BJ (cell line): ENCODE measurements around the gene VTCN1. TPM values are rescaled to one million over a fixed set of nuclear protein-coding genes. Genes with fewer than 3 reads are reported as not detected.

Experiments
- CTCF ChIA-PET: fragments of 350-600 bp; formaldehyde crosslinking; extraction: SDS; loops from one replicate; lab custom pipeline; 2021; ENCODE audit warnings: antibody characterized with exemption, inconsistent platforms; lab: Yijun Ruan, JAX
- POLR2A ChIA-PET: fragments of 300-600 bp; sonication (Branson Sonifier 250); formaldehyde crosslinking; extraction: SDS; loops from one replicate; lab custom pipeline; 2021; ENCODE audit warnings: antibody characterized with exemption; lab: Charles Lee
- DNase-seq: peaks from one replicate; pipeline ENCODE4 v3.0.0-alpha.2; 2011; ENCODE audit warnings: low read depth
- H3K27me3 ChIP-seq: 2 replicates; pipeline ENCODE4 v1.6.0; 2011; ENCODE audit warnings: low read length; ENCODE audit not compliant: control insufficient read depth, insufficient read depth
- H3K36me3 ChIP-seq: 2 replicates; pipeline ENCODE4 v1.5.1; 2011; ENCODE audit warnings: low read length; ENCODE audit not compliant: control insufficient read depth, insufficient read depth
- H3K4me3 ChIP-seq: 2 replicates; pipeline ENCODE4 v1.5.1; 2011; ENCODE audit warnings: low read depth, mild to moderate bottlenecking, control low read depth, low read length
- CTCF ChIP-seq: IDR thresholded peaks from 2 replicates; pipeline ENCODE4 v1.5.1; 2011; ENCODE audit warnings: low read depth, mild to moderate bottlenecking, control low read depth, inconsistent platforms, low read length, moderate library complexity; ENCODE audit not compliant: insufficient read depth
- polyA plus RNA-seq: library from polyadenylated mRNA; depleted of rRNA; stranded (reverse); fragments of >200 nt; gene quantifications from 2 replicates; pipeline ENCODE4 v1.2.3, GENCODE V29; 2011

VTCN1 gene
- polyA plus RNA-seq, 1 experiment: not detected

DNA sequence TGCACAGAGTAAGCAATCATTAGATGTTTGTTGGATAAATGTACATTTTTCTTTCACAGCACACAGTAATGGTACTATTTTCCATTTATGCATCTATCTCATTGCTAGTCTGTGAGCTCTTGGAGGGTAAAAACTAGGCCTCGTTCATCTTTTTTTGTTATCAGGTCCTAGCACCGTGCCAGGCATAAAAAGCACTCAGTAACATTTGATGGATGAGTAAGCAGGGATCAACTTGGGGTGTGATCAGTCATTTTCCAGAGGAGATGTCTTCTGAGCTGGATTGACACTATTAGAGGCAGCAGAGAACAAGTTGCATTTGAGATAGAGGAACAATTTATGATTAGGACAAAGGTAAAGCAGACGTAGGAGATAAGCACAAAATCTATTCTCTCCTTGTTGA, 4.3 kb upstream of the VTCN1 start:
- ChIA-PET POLR2A (no interaction called here), CTCF (no interaction called here)
- no peak for TF ChIP-seq CTCF
- Histone ChIP-seq H3K36me3 (no peaks in the 10 kb centered on the region), H3K27me3 (0 out of 2 replicates have a peak, but pooled peaks cover 1% of the 10 kb centered on the region), H3K4me3 (no peak overlapping the region)
- DNase-seq: no peak

DNA sequence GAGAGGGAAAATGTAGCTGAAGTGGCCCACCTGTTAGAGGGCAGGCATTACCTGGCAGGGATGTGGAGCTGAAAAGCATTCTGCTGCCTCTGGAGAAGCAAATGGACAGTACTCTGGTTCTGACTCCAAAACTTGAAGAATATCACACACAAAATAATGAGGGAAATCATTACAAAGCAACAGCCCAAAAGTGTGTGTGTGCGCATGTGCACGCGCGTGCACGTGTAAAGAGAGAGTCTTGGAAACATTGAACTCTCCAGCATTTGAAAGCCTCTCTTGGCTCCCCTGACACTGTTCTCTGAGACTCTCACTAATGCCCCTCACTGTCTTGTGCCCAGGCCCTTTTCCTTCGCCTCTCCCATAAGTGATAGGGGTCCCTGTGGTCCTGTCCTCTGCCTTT, 2.3 kb upstream of the VTCN1 start:
- no peaks in the 10 kb centered on the region for H3K36me3 ChIP-seq
- CTCF ChIA-PET: no interaction called here
- H3K4me3 ChIP-seq: no peak overlapping the region
- no peak for DNase-seq
- no peak for TF ChIP-seq CTCF
- H3K27me3 ChIP-seq: 0 out of 2 replicates have a peak, but pooled peaks cover 1% of the 10 kb centered on the region
- POLR2A ChIA-PET: no interaction called here

DNA sequence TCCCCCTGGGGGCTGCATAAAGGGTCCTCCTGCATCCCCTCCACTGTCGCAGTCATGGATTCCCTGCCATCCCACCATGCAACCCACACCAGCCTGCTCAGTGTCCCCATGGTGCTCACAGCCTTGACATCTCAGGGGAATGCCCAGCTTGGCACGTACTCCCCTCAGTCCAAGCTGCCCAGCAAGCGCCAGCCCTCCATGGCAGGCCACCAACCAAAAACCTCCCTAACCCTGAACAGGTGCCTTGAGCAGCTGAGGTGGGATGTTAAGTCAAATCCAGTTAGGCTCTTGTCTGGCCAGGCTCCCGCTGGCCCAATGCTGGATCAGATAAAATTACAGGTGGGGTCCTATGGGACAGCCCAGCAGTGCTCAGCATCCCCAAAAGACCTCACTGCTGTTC, 341 bp downstream of the VTCN1 start:
- Histone ChIP-seq H3K27me3 (peaks cover 3% of the 10 kb centered on the region; the same call in 1 of the 2 replicates), H3K36me3 (no peaks in the 10 kb centered on the region), H3K4me3 (no peak overlapping the region)
- TF ChIP-seq CTCF: no peak
- DNase-seq: no peak
- ChIA-PET CTCF (interaction anchor here (0.6 kb wide), 1 partner anchor 388 kb away, joined by 3 read pairs; no protein-coding TSS in a partner anchor), POLR2A (no interaction called here)

GRCh38 chr1:117209094-117209493, 1.6 kb downstream of the VTCN1 start:
- POLR2A ChIA-PET: no interaction called here
- DNase-seq: no peak
- no peak for TF ChIP-seq CTCF
- CTCF ChIA-PET: no interaction called here
- Histone ChIP-seq H3K4me3 (no peak overlapping the region), H3K27me3 (peaks cover 5% of the 10 kb centered on the region; the same call in 1 of the 2 replicates), H3K36me3 (no peaks in the 10 kb centered on the region)

- Histone ChIP-seq H3K36me3 (no peaks in the 10 kb centered on the region), H3K27me3 (peaks cover 5% of the 10 kb centered on the region; the same call in 1 of the 2 replicates)
- CTCF ChIA-PET: no interaction called here
Measured at GRCh38 chr1:117208580-117208979, 2.1 kb downstream of the VTCN1 start.

More at GRCh38 chr1:117208580-117208979, 2.1 kb downstream of the VTCN1 start:
- POLR2A ChIA-PET: no interaction called here
- TF ChIP-seq CTCF: no peak
- H3K4me3 ChIP-seq: no peak overlapping the region
- no peak for DNase-seq
